H1 (cell line): Measurements from ENCODE around the gene PTPRT. TPM values are rescaled to one million over a fixed set of nuclear protein-coding genes. Genes with fewer than 3 reads are reported as not detected.

Experiments used
- CTCF ChIA-PET: fragments of 300-600 bp; sonication (Branson Sonifier 250); formaldehyde crosslinking; loops from one replicate; lab custom pipeline; 2021; ENCODE audit not compliant: partially characterized antibody; lab: Charles Lee
- POLR2A ChIA-PET: fragments of 300-600 bp; sonication (Branson Sonifier 250); formaldehyde crosslinking; loops from one replicate; lab custom pipeline; 2021; ENCODE audit warnings: inconsistent platforms; ENCODE audit not compliant: partially characterized antibody; lab: Charles Lee
- DNase-seq, 2 experiments: peaks; one replicate each; pipeline versions ENCODE4 v3.0.0 to v3.0.0-alpha.2; 2010 to 2022; ENCODE audit warnings: low spot score in 2 of 2, low read depth in 1 of 2, mixed read lengths in 1 of 2
- FAIRE-seq: peaks from 2 replicates; lab custom pipeline; 2011; peaks lifted over from hg19 to GRCh38; lab: Jason Lieb, UNC
- H2AFZ ChIP-seq: 2 replicates; pipeline ENCODE4 v1.8.1; 2012; ENCODE audit warnings: low read length, inconsistent platforms
- H2AK5ac ChIP-seq: 2 replicates; pipeline ENCODE4 v1.6.1; 2013; ENCODE audit warnings: low read depth, low read length
- H2BK120ac ChIP-seq: replicated peaks from 2 replicates; pipeline ENCODE3; 2013; ENCODE audit warnings: low read depth, low read length, inconsistent platforms
- H2BK12ac ChIP-seq: 2 replicates; pipeline ENCODE4 v1.6.1; 2013; ENCODE audit warnings: low read depth, low read length
- H2BK15ac ChIP-seq: 2 replicates; pipeline ENCODE4 v1.6.1; 2013; ENCODE audit warnings: low read length
- H2BK20ac ChIP-seq: 2 replicates; pipeline ENCODE4 v1.6.1; 2013; ENCODE audit warnings: low read length
- H2BK5ac ChIP-seq: 2 replicates; pipeline ENCODE4 v1.6.1; 2013; ENCODE audit warnings: low read depth, low read length
- H3K14ac ChIP-seq: 2 replicates; pipeline ENCODE4 v1.6.1; 2013; ENCODE audit warnings: inconsistent platforms; ENCODE audit not compliant: insufficient read length
- H3K18ac ChIP-seq: 2 replicates; pipeline ENCODE4 v1.6.1; 2013; ENCODE audit warnings: low read length; ENCODE audit errors: extremely low read depth
- H3K23ac ChIP-seq: 2 replicates; pipeline ENCODE4 v1.6.1; 2013; ENCODE audit warnings: inconsistent platforms; ENCODE audit not compliant: insufficient read length
- H3K23me2 ChIP-seq: 2 replicates; pipeline ENCODE4 v1.6.1; 2013; ENCODE audit warnings: low read depth, low read length
- H3K27ac ChIP-seq: 2 replicates; pipeline ENCODE4 v1.6.1; 2011; ENCODE audit warnings: low read depth, low read length, inconsistent platforms
- H3K27me3 ChIP-seq, 4 experiments: replicated peaks in 1 of 4; 1 replicate in 1 of 4; 2 replicates in 3 of 4; pipeline versions ENCODE4 v1.6.1 to v1.8.1; 2011 to 2013; ENCODE audit warnings: low read length in 3 of 4, mild to moderate bottlenecking in 3 of 4, inconsistent platforms in 2 of 4, mixed read lengths in 2 of 4, moderate library complexity in 1 of 4; ENCODE audit not compliant: control insufficient read depth in 3 of 4, insufficient read depth in 3 of 4; ENCODE audit errors: extremely low read depth in 1 of 4
- H3K36me3 ChIP-seq, 4 experiments: 2 replicates each; pipeline versions ENCODE4 v1.6.1 to v1.8.1; 2011 to 2013; ENCODE audit warnings: mild to moderate bottlenecking in 4 of 4, low read length in 3 of 4, moderate library complexity in 2 of 4, control low read depth in 1 of 4, inconsistent platforms in 1 of 4; ENCODE audit not compliant: insufficient read depth in 4 of 4, control insufficient read depth in 2 of 4
- H3K4ac ChIP-seq: replicated peaks from 2 replicates; pipeline ENCODE3; 2013; ENCODE audit warnings: low read length, low read depth, mixed read lengths, inconsistent platforms; ENCODE audit not compliant: insufficient read length
- H3K4me1 ChIP-seq, 4 experiments: replicated peaks in 1 of 4; 1 replicate in 1 of 4; 2 replicates in 3 of 4; pipeline versions ENCODE4 v1.6.1 to v1.8.1; 2011 to 2013; ENCODE audit warnings: low read length in 3 of 4, inconsistent platforms in 2 of 4, mixed read lengths in 1 of 4; ENCODE audit not compliant: insufficient read depth in 4 of 4, control insufficient read depth in 3 of 4
- H3K4me2 ChIP-seq, 2 experiments: 2 replicates each; pipeline versions ENCODE4 v1.6.1 to v1.8.1; 2011 to 2013; ENCODE audit warnings: low read depth in 2 of 2, low read length in 2 of 2, control low read depth in 1 of 2, inconsistent platforms in 1 of 2, mild to moderate bottlenecking in 1 of 2; ENCODE audit not compliant: insufficient read depth in 1 of 2
- H3K4me3 ChIP-seq, 4 experiments: fragments of 200-600, 300-600 bp in 1 of 4; sonication (generic), shearing (Covaris generic), sonication (Bioruptor Twin) in 1 of 4; 2 replicates each; pipeline versions ENCODE4 v1.5.1 to v1.8.1; 2011 to 2016; ENCODE audit warnings: low read length in 4 of 4, low read depth in 3 of 4, control low read depth in 2 of 4, inconsistent platforms in 2 of 4, mild to moderate bottlenecking in 2 of 4, mixed read lengths in 1 of 4, moderate library complexity in 1 of 4; ENCODE audit not compliant: insufficient read depth in 2 of 4; ENCODE audit errors: extremely low read depth in 1 of 4
- H3K56ac ChIP-seq: replicated peaks from 2 replicates; pipeline ENCODE3; 2013; ENCODE audit warnings: low read depth, mild to moderate bottlenecking, mixed read lengths, low read length, inconsistent platforms; ENCODE audit not compliant: insufficient read length
- H3K79me1 ChIP-seq: 2 replicates; pipeline ENCODE4 v1.6.1; 2013; ENCODE audit warnings: low read depth, low read length, control low read depth
- H3K79me2 ChIP-seq, 2 experiments: 2 replicates each; pipeline versions ENCODE4 v1.6.1 to v1.8.1; 2012 to 2013; ENCODE audit warnings: low read length in 2 of 2, mild to moderate bottlenecking in 2 of 2, inconsistent platforms in 1 of 2; ENCODE audit not compliant: insufficient read depth in 2 of 2, control insufficient read depth in 1 of 2
- H3K9ac ChIP-seq, 4 experiments: replicated peaks in 1 of 4; 1 replicate in 1 of 4; 2 replicates in 3 of 4; pipeline versions ENCODE4 v1.6.1 to v1.8.1; 2011 to 2013; ENCODE audit warnings: low read depth in 3 of 4, low read length in 3 of 4, control low read depth in 2 of 4, mild to moderate bottlenecking in 2 of 4, moderate library complexity in 2 of 4, inconsistent platforms in 1 of 4; ENCODE audit errors: extremely low read depth in 1 of 4
- H3K9me3 ChIP-seq, 2 experiments: 2 replicates each; pipeline versions ENCODE4 v1.6.1 to v1.8.1; 2012 to 2013; ENCODE audit warnings: mild to moderate bottlenecking in 2 of 2, moderate library complexity in 2 of 2, control low read depth in 1 of 2, inconsistent platforms in 1 of 2, low read depth in 1 of 2, low read length in 1 of 2, mixed read lengths in 1 of 2; ENCODE audit not compliant: insufficient read depth in 2 of 2
- H4K20me1 ChIP-seq, 2 experiments: replicated peaks in 1 of 2; 2 replicates each; pipeline versions ENCODE3 to v1.8.1; 2011 to 2013; ENCODE audit warnings: inconsistent platforms in 2 of 2, low read length in 2 of 2, mild to moderate bottlenecking in 1 of 2; ENCODE audit not compliant: insufficient read depth in 2 of 2, control insufficient read depth in 1 of 2
- H4K5ac ChIP-seq: 2 replicates; pipeline ENCODE4 v1.6.1; 2013; ENCODE audit warnings: low read length, low read depth, mixed read lengths, inconsistent platforms; ENCODE audit not compliant: insufficient read length
- H4K8ac ChIP-seq: 2 replicates; pipeline ENCODE4 v1.8.0; 2013; ENCODE audit warnings: mild to moderate bottlenecking, moderate library complexity, low read length, inconsistent platforms; ENCODE audit not compliant: insufficient read depth; ENCODE audit errors: extremely low read depth
- H4K91ac ChIP-seq: replicated peaks from 2 replicates; pipeline ENCODE3; 2013; ENCODE audit warnings: low read length, mixed read lengths, inconsistent platforms; ENCODE audit not compliant: insufficient read length
- ASH2L ChIP-seq: fragments of 200-600, 300-600 bp; sonication (generic); IDR thresholded peaks from one replicate; pipeline ENCODE4 v1.7.1; 2017; ENCODE audit warnings: low read length
- CHD2 ChIP-seq: IDR thresholded peaks from 2 replicates; pipeline ENCODE4 v1.6.1; 2012; ENCODE audit warnings: low read length, improper control_type of control experiment
- EP300 ChIP-seq, 2 experiments: IDR thresholded peaks; 1 replicate in 1 of 2; 2 replicates in 1 of 2; pipeline ENCODE4 v1.6.1; 2011 to 2012; ENCODE audit warnings: low read depth in 2 of 2, low read length in 2 of 2, mild to moderate bottlenecking in 2 of 2, borderline replicate concordance in 1 of 2, inconsistent platforms in 1 of 2, moderate library complexity in 1 of 2
- JUN ChIP-seq: IDR thresholded peaks from 2 replicates; pipeline ENCODE4 v1.6.1; 2011; ENCODE audit warnings: low read depth, mild to moderate bottlenecking, improper control_type of control experiment, low read length
- KDM1A ChIP-seq: fragments of 200-600, 300-600 bp; sonication (generic); IDR thresholded peaks from 2 replicates; pipeline ENCODE4 v1.7.1; 2016; ENCODE audit warnings: mild to moderate bottlenecking, low read length, borderline replicate concordance
- POLR2A ChIP-seq, 2 experiments: IDR thresholded peaks; 1 replicate in 1 of 2; 2 replicates in 1 of 2; pipeline ENCODE4 v1.6.1; 2011; ENCODE audit warnings: low read depth in 2 of 2, low read length in 2 of 2, mild to moderate bottlenecking in 2 of 2; ENCODE audit errors: control extremely low read depth in 1 of 2
- POLR2AphosphoS5 ChIP-seq: IDR thresholded peaks from 2 replicates; pipeline ENCODE4 v1.6.1; 2011; ENCODE audit warnings: low read depth, low read length
- RAD21 ChIP-seq, 2 experiments: IDR thresholded peaks in 1 of 2; conservative IDR thresholded peaks in 1 of 2; 2 replicates each; pipeline ENCODE4 v1.6.1; 2011; ENCODE audit warnings: low read depth in 2 of 2, low read length in 2 of 2, improper control_type of control experiment in 1 of 2, inconsistent platforms in 1 of 2, mild to moderate bottlenecking in 1 of 2, moderate library complexity in 1 of 2
- RNF2 ChIP-seq: fragments of 200-900, 300-1000 bp; sonication (generic); IDR thresholded peaks from 2 replicates; pipeline ENCODE4 v1.7.1; 2016; ENCODE audit warnings: borderline replicate concordance, low read depth, mild to moderate bottlenecking, antibody characterized with exemption, low read length; ENCODE audit not compliant: poor library complexity, severe bottlenecking; ENCODE audit errors: missing control alignments
- RXRA ChIP-seq: IDR thresholded peaks from 2 replicates; pipeline ENCODE4 v1.6.1; 2011; ENCODE audit warnings: low read depth, mild to moderate bottlenecking, low read length, moderate library complexity; ENCODE audit not compliant: insufficient read depth
- SP1 ChIP-seq: IDR thresholded peaks from 2 replicates; pipeline ENCODE4 v1.6.1; 2011; ENCODE audit warnings: low read depth, low read length
- SRF ChIP-seq: IDR thresholded peaks from 2 replicates; pipeline ENCODE4 v1.6.1; 2011; ENCODE audit warnings: mild to moderate bottlenecking, low read depth, low read length, moderate library complexity
- TAF7 ChIP-seq: optimal IDR thresholded peaks from 2 replicates; pipeline ENCODE3; 2011; ENCODE audit warnings: low read depth, mild to moderate bottlenecking, inconsistent platforms, low read length, moderate library complexity, borderline replicate concordance
- WGBS, 2 experiments: shearing (Covaris generic) in 1 of 2; methylation state at CpG; one replicate each; pipeline versions ENCODE4 v1.1.6 to v1.1.7; 2013 to 2015; ENCODE audit warnings: low lambda C conversion rate in 2 of 2, mixed read lengths in 2 of 2, inconsistent platforms in 1 of 2, low coverage in 1 of 2, missing lambda C conversion rate in 1 of 2; ENCODE audit not compliant: insufficient replicate concordance in 2 of 2, insufficient coverage in 1 of 2, insufficient read length in 1 of 2; ENCODE audit errors: extremely low coverage in 1 of 2, missing lambda C conversion rate in 1 of 2; 5-methylcytosine and 5-hydroxymethylcytosine counted together
- polyA plus RNA-seq, 7 experiments: library from polyadenylated mRNA; depleted of rRNA in 3 of 7; stranded (reverse) in 5 of 7; unstranded in 2 of 7; fragments of >200 nt in 5 of 7; fragments of 200-250 nt in 2 of 7; gene quantifications; 1 replicate in 5 of 7; 2 replicates in 1 of 7; 4 replicates in 1 of 7; pipeline versions ENCODE4 v1.2.1 to v1.2.3, GENCODE V29; 2011 to 2013; ENCODE audit warnings: missing spikeins in 2 of 7, mixed read lengths in 2 of 7
- total RNA-seq: library from RNA; stranded (reverse); fragmentation: NEBNext Ultra II Directional; extraction: Animal tissue kit (Norgen Biotek cat#: 25700); gene quantifications from 2 replicates; pipeline ENCODE4 v1.2.1, GENCODE V29; 2021

Gene PTPRT
- total and polyA plus RNA-seq, 2 of the 8 experiments (the other 6 are each of a cell fraction or from before 2014, with no cell fraction given): 0.33 to 1.8 TPM

DNA sequence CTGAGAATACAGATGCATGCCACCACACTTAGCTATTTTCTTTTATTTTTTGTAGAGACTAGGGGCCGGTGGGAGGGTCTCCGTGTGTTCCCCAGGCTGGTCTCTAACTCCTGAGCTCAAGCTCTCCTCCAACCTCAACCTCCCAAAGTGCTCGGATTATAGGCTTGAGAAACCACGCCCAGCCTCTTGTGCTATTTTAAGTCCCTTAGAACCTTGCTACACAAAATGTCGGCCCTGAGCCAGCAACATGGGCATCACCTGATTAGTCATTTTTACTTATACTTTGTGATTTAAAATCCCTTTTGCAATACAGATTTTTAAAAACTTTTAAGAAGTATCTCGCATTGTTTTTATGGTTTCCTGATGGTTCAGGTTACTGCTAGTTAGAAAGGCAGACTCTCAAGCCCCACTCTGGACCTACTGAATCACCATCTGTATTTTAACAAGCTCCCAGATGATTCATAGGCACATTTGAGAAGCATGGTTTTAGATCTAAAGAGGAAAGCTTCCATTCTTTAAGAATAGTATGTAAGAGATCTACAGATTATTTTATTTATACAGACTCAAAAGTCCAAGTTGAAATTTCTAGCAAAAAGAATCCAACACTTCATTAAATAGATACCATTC, 186.3 kb downstream of the PTPRT start:
- WGBS, 2 experiments: 89% methylated on average over 6 of the region's 6 CpGs; no CpG with 5 or more reads in 1 of the 2 experiments
- Histone ChIP-seq H2BK15ac (no peak overlapping the region), H3K27ac (no peak overlapping the region), H3K9me3 (no peaks in the 10 kb centered on the region), H3K4me2 (no peak overlapping the region), H2BK5ac (no peak overlapping the region), H3K23me2 (no peaks in the 10 kb centered on the region), H3K79me2 (no peaks in the 10 kb centered on the region), H2BK20ac (no peak overlapping the region), H3K56ac (no peak overlapping the region), H3K23ac (no peak overlapping the region), H3K4me3 (no peak overlapping the region), H3K9ac (no peak overlapping the region), H3K14ac (no peak overlapping the region), H3K36me3 (no peaks in the 10 kb centered on the region), H3K79me1 (no peaks in the 10 kb centered on the region), H4K5ac (no peak overlapping the region), H2BK12ac (no peak overlapping the region), H4K91ac (no peak overlapping the region), H2BK120ac (no peak overlapping the region), H2AFZ (no peak overlapping the region), H3K27me3 (no peaks in the 10 kb centered on the region), H3K4ac (no peak overlapping the region), H3K18ac (no peak overlapping the region), H4K8ac (no peak overlapping the region), H3K4me1 (no peaks in the 10 kb centered on the region; a peak in 1 of 7 replicates), H2AK5ac (no peak overlapping the region), H4K20me1 (no peaks in the 10 kb centered on the region)
- DNase-seq: no peak
- no peak for FAIRE-seq
- ChIA-PET POLR2A (no interaction called here), CTCF (no interaction called here)
- TF ChIP-seq ASH2L: no peak
- TF ChIP-seq POLR2AphosphoS5: no peak
- no peak for TF ChIP-seq SRF
- no peak for TF ChIP-seq SP1
- no peak for TF ChIP-seq KDM1A
- no peak for TF ChIP-seq RAD21 (IDR thresholded peaks at IDR 0.05 in 1 of 2, conservative IDR thresholded peaks at IDR 0.05 in 1 of 2; ENCODE audit: low read depth in 2 of 2, low read length in 2 of 2)
- no peak for TF ChIP-seq EP300 (IDR thresholded peaks at IDR 0.05; ENCODE audit: borderline replicate concordance in 1 of 2, low read depth in 2 of 2, low read length in 2 of 2)
- TF ChIP-seq POLR2A (IDR thresholded peaks at IDR 0.05; ENCODE audit: control extremely low read depth in 1 of 2, low read depth in 2 of 2, low read length in 2 of 2): no peak
- no peak for TF ChIP-seq CHD2
- TF ChIP-seq RNF2: no peak
- no peak for TF ChIP-seq RXRA
- TF ChIP-seq TAF7: no peak
- no peak for TF ChIP-seq JUN
